Body of pancreas (tissue), 4 donors: Measurements from ENCODE around the gene ANKRD55. TPM values are rescaled to one million over a fixed set of nuclear protein-coding genes. Genes with fewer than 3 reads are reported as not detected.

ENCODE experiments used
- ATAC-seq: fragments of 150-250 bp; one replicate; pipeline ENCODE4 v1.9.1; 2016
- DNase-seq, 4 donors: peaks; one replicate each; pipeline ENCODE4 v3.0.0-alpha.2; 2019
- H3K27ac ChIP-seq, 4 donors: fragments of 200-600 bp; sonication (generic); 1 replicate in 3 of 4; 2 replicates in 1 of 4; pipeline versions ENCODE4 v1.5.1 to v1.6.1; 2016 to 2019; ENCODE audit warnings: mild to moderate bottlenecking in 1 of 4, mixed read lengths in 1 of 4, moderate library complexity in 1 of 4
- H3K27me3 ChIP-seq, 2 donors: fragments of 200-600 bp; sonication (generic); one replicate each; pipeline ENCODE4 v1.6.0; 2016; ENCODE audit warnings: mild to moderate bottlenecking in 1 of 2
- H3K36me3 ChIP-seq, 2 donors: fragments of 200-600 bp; sonication (generic); replicated peaks in 1 of 2; 2 replicates each; pipeline ENCODE4 v1.5.1; 2016; ENCODE audit warnings: low read depth in 2 of 2; ENCODE audit not compliant: insufficient read depth in 1 of 2
- H3K4me1 ChIP-seq: fragments of 200-600 bp; sonication (generic); one replicate; pipeline ENCODE4 v1.6.0; 2016
- H3K4me3 ChIP-seq, 2 donors: fragments of 200-600 bp; sonication (generic); 1 replicate in 1 of 2; 2 replicates in 1 of 2; pipeline ENCODE4 v1.5.1; 2016 to 2019
- H3K9me3 ChIP-seq, 3 donors: fragments of 200-600 bp; sonication (generic); 1 replicate in 2 of 3; 2 replicates in 1 of 3; pipeline ENCODE4 v1.5.1; 2016
- CTCF ChIP-seq, 7 experiments: fragments of 450-650 bp in 4 of 7; fragments of 200-600 bp in 3 of 7; sonication (generic) in 3 of 7; IDR thresholded peaks; one replicate each; pipeline ENCODE4 v1.5.1; 2016 to 2019; ENCODE audit warnings: antibody characterized with exemption in 7 of 7
- POLR2A ChIP-seq, 3 donors: fragments of 450-650 bp; IDR thresholded peaks; one replicate each; pipeline ENCODE4 v1.6.1; 2016; ENCODE audit warnings: antibody characterized with exemption in 3 of 3, mild to moderate bottlenecking in 2 of 3
- WGBS, 2 donors: methylation state at CpG; one replicate each; pipeline ENCODE4 v1.1.5; 2017; 5-methylcytosine and 5-hydroxymethylcytosine counted together
- intact Hi-C: fragments of 100-400 bp; cut with DNase I; formaldehyde crosslinking; loops from one replicate; pipeline ENCODE4 v1.15.1; 2023
- total RNA-seq, 2 donors: library from RNA; depleted of rRNA; stranded (reverse); fragments of >200 nt; gene quantifications; one replicate each; pipeline ENCODE4 v1.1.0, GENCODE V29; 2016

ANKRD55 gene
- total RNA-seq, 2 donors from 2014 or later = not detected

- H3K9me3 ChIP-seq = no peaks in the 10 kb centered on the region
- 82% methylated on average over 5 of the region's 5 CpGs for WGBS, 2 donors
- no peaks in the 10 kb centered on the region for H3K36me3 ChIP-seq
- intact Hi-C loops = no loop called here
- no peak for ATAC-seq
- H3K27me3 ChIP-seq = no peaks in the 10 kb centered on the region
- no peak overlapping the region for H3K4me3 ChIP-seq
- H3K27ac ChIP-seq = no peak overlapping the region
- H3K4me1 ChIP-seq = peaks cover 5% of the 10 kb centered on the region
- no peak for DNase-seq
- TF ChIP-seq POLR2A (IDR thresholded peaks at IDR 0.05) = no peak
- TF ChIP-seq CTCF (IDR thresholded peaks at IDR 0.05) = no peak
Observed at GRCh38 chr5:56092115-56092514, 141.0 kb downstream of the ANKRD55 start.

GRCh38 chr5:56091664-56092063 is 141.5 kb downstream of the ANKRD55 start:
- no peaks in the 10 kb centered on the region for H3K36me3 ChIP-seq
- H3K27me3 ChIP-seq = no peaks in the 10 kb centered on the region
- no peak overlapping the region for H3K27ac ChIP-seq
- H3K4me3 ChIP-seq = no peak overlapping the region
- no peak for DNase-seq
- TF ChIP-seq POLR2A (IDR thresholded peaks at IDR 0.05) = no peak
- TF ChIP-seq CTCF (IDR thresholded peaks at IDR 0.05) = no peak
- no peak for ATAC-seq
- intact Hi-C loops = no loop called here
- peaks cover 5% of the 10 kb centered on the region for H3K4me1 ChIP-seq
- no peaks in the 10 kb centered on the region for H3K9me3 ChIP-seq

- Histone ChIP-seq H3K27me3 (no peaks in the 10 kb centered on the region), H3K4me1 (peaks cover 5% of the 10 kb centered on the region), H3K27ac (no peak overlapping the region), H3K9me3 (no peaks in the 10 kb centered on the region), H3K36me3 (no peaks in the 10 kb centered on the region), H3K4me3 (no peak overlapping the region)
- intact Hi-C loops = no loop called here
- ATAC-seq (no peak), DNase-seq (no peak)
- 95 to 97% methylated on average over 7 of the region's 7 CpGs for WGBS, 2 donors
- no peak for TF ChIP-seq CTCF (IDR thresholded peaks at IDR 0.05)
- no peak for TF ChIP-seq POLR2A (IDR thresholded peaks at IDR 0.05)
Observed at GRCh38 chr5:56090793-56091460, 142.2 kb downstream of the ANKRD55 start.

GRCh38 chr5:56088967-56089829 is 143.9 kb downstream of the ANKRD55 start:
- H3K36me3 ChIP-seq = no peaks in the 10 kb centered on the region
- peaks cover 5% of the 10 kb centered on the region for H3K4me1 ChIP-seq
- no peaks in the 10 kb centered on the region for H3K9me3 ChIP-seq
- H3K4me3 ChIP-seq = no peak overlapping the region
- no peak overlapping the region for H3K27ac ChIP-seq
- H3K27me3 ChIP-seq = no peaks in the 10 kb centered on the region
- no peak for DNase-seq
- intact Hi-C loops = no loop called here
- TF ChIP-seq CTCF (IDR thresholded peaks at IDR 0.05) = no peak
- TF ChIP-seq POLR2A (IDR thresholded peaks at IDR 0.05) = no peak
- 55 to 56% methylated on average over 5 of the region's 5 CpGs for WGBS, 2 donors
- no peak for ATAC-seq
